ENCODE measurements around the gene DMXL2. TPM values are rescaled to one million over a fixed set of nuclear protein-coding genes. Genes with fewer than 3 reads are reported as not detected.
A peak's percentile ranks its signal among the peaks of the same experiment; 100 is the strongest.

The DMXL2 gene
- total and polyA plus RNA-seq, 9 of the 15 experiments (the other 6 are each of a cell fraction or from before 2014, with no cell fraction given), result 9.3 to 57.7 (median 30.7) TPM

DNA sequence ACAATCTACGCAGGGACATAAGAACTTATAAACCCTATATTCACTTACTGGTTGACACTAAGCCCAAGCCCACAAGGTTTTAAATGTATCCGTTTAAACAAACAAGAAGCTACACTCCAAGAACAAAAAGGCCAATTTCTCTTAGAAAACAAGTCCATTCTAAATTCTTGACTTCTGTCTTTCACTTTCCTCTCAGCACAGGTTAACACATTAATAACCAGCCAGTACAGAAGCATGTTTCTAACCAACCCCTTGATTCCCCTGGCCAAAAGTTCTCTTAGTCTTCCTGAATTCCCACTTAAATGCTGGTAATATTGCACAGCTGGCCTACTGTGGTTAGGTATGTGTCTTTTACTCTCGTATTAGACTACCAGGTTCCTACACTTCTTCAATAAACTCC lies 4.7 kb downstream of the DMXL2 start:
- H3K79me2 ChIP-seq (ENCODE audit: control insufficient read depth, insufficient read depth, low read length), result peaks cover 42% of the 10 kb centered on the region
- peaks cover 8% of the 10 kb centered on the region; the same call in 1 of the 3 replicates for H3K36me3 ChIP-seq (ENCODE audit: control insufficient read depth, insufficient read depth, low read length)
- CTCF ChIA-PET (ENCODE audit: low intra/inter-chr PET ratio), result no interaction called here
- no peak for DNase-seq (ENCODE audit: extremely low read depth in 1 of 4, low spot score in 3 of 4)
- 53% methylated on average over 3 of the region's 3 CpGs for WGBS (ENCODE audit: insufficient coverage, low coverage, missing lambda C conversion rate)
- ATAC-seq, result no peak
- in situ Hi-C loops (cut with MboI), result no loop called here
- H3K9ac ChIP-seq (ENCODE audit: insufficient read depth in 1 of 2, low read depth in 2 of 2, low read length in 2 of 2), result no peak overlapping the region
- FAIRE-seq, result no peak
- no peak overlapping the region for H3K27ac ChIP-seq (ENCODE audit: extremely low read depth, low read depth, low read length)
- peaks cover 6 to 12% of the 10 kb centered on the region in 2 experiments; a peak in 3 of 5 replicates for H3K4me1 ChIP-seq (replicated peaks in 1 of 2; ENCODE audit: control insufficient read depth in 2 of 2, insufficient read depth in 2 of 2, low read length in 2 of 2)
- POLR2A ChIA-PET, result interaction anchor here (0.6 to 0.8 kb wide), 2 partner anchors 12 to 219 kb away, joined by 3 read pairs; no protein-coding TSS in a partner anchor
- H4K20me1 ChIP-seq (replicated peaks; ENCODE audit: control insufficient read depth, insufficient read depth, low read length), result no peaks in the 10 kb centered on the region
- H3K27me3 ChIP-seq (ENCODE audit: control insufficient read depth in 2 of 2, insufficient read depth in 2 of 2, low read length in 2 of 2), result no peaks in the 10 kb centered on the region
- no peaks in the 10 kb centered on the region; the same call in 1 of the 2 replicates for H3K9me3 ChIP-seq (replicated peaks; ENCODE audit: control insufficient read depth, insufficient read depth, low read depth, low read length)
- H3K9me1 ChIP-seq (ENCODE audit: control insufficient read depth, insufficient read depth, low read length), result no peaks in the 10 kb centered on the region
- no peak overlapping the region for H3K4me2 ChIP-seq (ENCODE audit: insufficient read depth, low read length)
- BruUV-seq (replicated peaks), result no TSS peak
- no peak overlapping the region for H3K4me3 ChIP-seq
- no peak overlapping the region for H2AFZ ChIP-seq (ENCODE audit: low read depth, low read length)
- intact Hi-C loops (cut with micrococcal nuclease), result no loop called here
- TF ChIP-seq ZNF274 (IDR thresholded peaks at IDR 0.05; ENCODE audit: borderline replicate concordance, low read depth, low read length), result no peak
- TF ChIP-seq, protein P1, sequence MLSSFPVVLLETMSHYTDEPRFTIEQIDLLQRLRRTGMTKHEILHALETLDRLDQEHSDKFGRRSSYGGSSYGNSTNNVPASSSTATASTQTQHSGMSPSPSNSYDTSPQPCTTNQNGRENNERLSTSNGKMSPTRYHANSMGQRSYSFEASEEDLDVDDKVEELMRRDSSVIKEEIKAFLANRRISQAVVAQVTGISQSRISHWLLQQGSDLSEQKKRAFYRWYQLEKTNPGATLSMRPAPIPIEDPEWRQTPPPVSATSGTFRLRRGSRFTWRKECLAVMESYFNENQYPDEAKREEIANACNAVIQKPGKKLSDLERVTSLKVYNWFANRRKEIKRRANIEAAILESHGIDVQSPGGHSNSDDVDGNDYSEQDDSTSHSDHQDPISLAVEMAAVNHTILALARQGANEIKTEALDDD (IDR thresholded peaks at IDR 0.05), result 0 out of 2 replicates have a peak, but pooled peaks have one; percentile 38
- no peak for TF ChIP-seq HNRNPUL1 (IDR thresholded peaks at IDR 0.05; ENCODE audit: low read length)

DNA sequence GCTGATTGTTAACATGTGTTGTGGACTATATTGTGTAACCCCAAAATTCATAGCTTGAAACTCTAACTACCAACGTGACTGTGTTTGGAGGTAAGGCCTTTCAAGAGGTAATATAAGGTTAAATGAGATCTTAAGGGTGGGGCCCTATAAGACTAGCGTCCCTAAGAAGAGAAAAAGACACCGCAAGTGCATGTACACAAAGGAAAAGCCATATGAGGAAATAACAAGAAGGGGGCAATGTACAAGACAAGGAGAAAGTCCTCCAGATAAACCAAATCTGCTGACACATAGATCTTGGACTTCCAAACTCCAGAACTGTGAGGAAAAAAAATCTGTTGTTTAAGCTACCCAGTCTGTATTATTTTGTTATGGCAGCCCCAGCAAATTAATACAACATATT lies 8.6 kb downstream of the DMXL2 start:
- peaks cover 8% of the 10 kb centered on the region; the same call in 1 of the 3 replicates for H3K36me3 ChIP-seq (ENCODE audit: control insufficient read depth, insufficient read depth, low read length)
- H4K20me1 ChIP-seq (replicated peaks; ENCODE audit: control insufficient read depth, insufficient read depth, low read length), result no peaks in the 10 kb centered on the region
- no TSS peak for BruUV-seq (replicated peaks)
- no peak overlapping the region for H3K4me3 ChIP-seq
- H3K27ac ChIP-seq (ENCODE audit: extremely low read depth, low read depth, low read length), result no peak overlapping the region
- FAIRE-seq (no peak), ATAC-seq (no peak), DNase-seq (ENCODE audit: extremely low read depth in 1 of 4, low spot score in 3 of 4) (no peak)
- H2AFZ ChIP-seq (ENCODE audit: low read depth, low read length), result no peak overlapping the region
- peaks cover 10% of the 10 kb centered on the region; the same call in 2 of the 3 replicates for H3K79me2 ChIP-seq (ENCODE audit: control insufficient read depth, insufficient read depth, low read length)
- no peaks in the 10 kb centered on the region for H3K9me1 ChIP-seq (ENCODE audit: control insufficient read depth, insufficient read depth, low read length)
- H3K27me3 ChIP-seq (ENCODE audit: control insufficient read depth in 2 of 2, insufficient read depth in 2 of 2, low read length in 2 of 2), result no peaks in the 10 kb centered on the region
- CTCF ChIA-PET (ENCODE audit: low intra/inter-chr PET ratio), result interaction anchor here (0.6 kb wide), 1 partner anchor 734 kb away, joined by 5 read pairs; no protein-coding TSS in a partner anchor
- intact Hi-C loops (cut with micrococcal nuclease), result no loop called here
- in situ Hi-C loops (cut with MboI), result no loop called here
- H3K9ac ChIP-seq (ENCODE audit: insufficient read depth in 1 of 2, low read depth in 2 of 2, low read length in 2 of 2), result no peak overlapping the region
- 43% methylated on average over 3 of the region's 3 CpGs for WGBS (ENCODE audit: insufficient coverage, low coverage, missing lambda C conversion rate)
- peaks cover 0 to 3% of the 10 kb centered on the region in 2 experiments; a peak in 2 of 5 replicates for H3K4me1 ChIP-seq (replicated peaks in 1 of 2; ENCODE audit: control insufficient read depth in 2 of 2, insufficient read depth in 2 of 2, low read length in 2 of 2)
- no peak overlapping the region for H3K4me2 ChIP-seq (ENCODE audit: insufficient read depth, low read length)
- POLR2A ChIA-PET, result interaction anchor here (0.6 to 4.4 kb wide), 3 partner anchors 7 to 45 kb away, joined by 3 to 32 read pairs (median 8); partner anchors contain the start of gene DMXL2
- H3K9me3 ChIP-seq (replicated peaks; ENCODE audit: control insufficient read depth, insufficient read depth, low read depth, low read length), result no peaks in the 10 kb centered on the region; the same call in 1 of the 2 replicates
- TF ChIP-seq MAFF (IDR thresholded peaks at IDR 0.05; ENCODE audit: low read length), result peak; percentile 6; the same call in 1 of the 2 replicates
- no peak for TF ChIP-seq SAP30 (IDR thresholded peaks at IDR 0.05; ENCODE audit: borderline replicate concordance, insufficient read depth, low read depth, low read length, poor library complexity, severe bottlenecking)
- TF ChIP-seq E2F6 (IDR thresholded peaks at IDR 0.05; ENCODE audit: borderline replicate concordance in 1 of 2, extremely low read depth in 1 of 2, insufficient read depth in 1 of 2, insufficient read length in 1 of 2, low read depth in 1 of 2, low read length in 1 of 2, poor library complexity in 1 of 2, severe bottlenecking in 1 of 2), result no peak
- TF ChIP-seq ZNF316 (IDR thresholded peaks at IDR 0.05), result peak; percentile 68
- TF ChIP-seq CREBBP (IDR thresholded peaks at IDR 0.05; ENCODE audit: low read depth, low read length), result no peak
- TF ChIP-seq C11orf30 (IDR thresholded peaks at IDR 0.05; ENCODE audit: low read depth), result peak; percentile 48
- TF ChIP-seq GABPB2 (CRISPR knock-in tag; conservative IDR thresholded peaks at IDR 0.05), result no peak
- no peak for TF ChIP-seq POLR2AphosphoS2 (IDR thresholded peaks at IDR 0.05; ENCODE audit: low read length)
